HG03045 (cell line): ENCODE measurements around the gene SP7.

Experiments
- ATAC-seq: cut with Tn5 transposase; IDR thresholded peaks from one replicate; pipeline ENCODE4 v1.9.1; 2021; ENCODE audit warnings: mild to moderate bottlenecking, moderate library complexity; ENCODE audit not compliant: unreplicated experiment

Gene SP7

DNA sequence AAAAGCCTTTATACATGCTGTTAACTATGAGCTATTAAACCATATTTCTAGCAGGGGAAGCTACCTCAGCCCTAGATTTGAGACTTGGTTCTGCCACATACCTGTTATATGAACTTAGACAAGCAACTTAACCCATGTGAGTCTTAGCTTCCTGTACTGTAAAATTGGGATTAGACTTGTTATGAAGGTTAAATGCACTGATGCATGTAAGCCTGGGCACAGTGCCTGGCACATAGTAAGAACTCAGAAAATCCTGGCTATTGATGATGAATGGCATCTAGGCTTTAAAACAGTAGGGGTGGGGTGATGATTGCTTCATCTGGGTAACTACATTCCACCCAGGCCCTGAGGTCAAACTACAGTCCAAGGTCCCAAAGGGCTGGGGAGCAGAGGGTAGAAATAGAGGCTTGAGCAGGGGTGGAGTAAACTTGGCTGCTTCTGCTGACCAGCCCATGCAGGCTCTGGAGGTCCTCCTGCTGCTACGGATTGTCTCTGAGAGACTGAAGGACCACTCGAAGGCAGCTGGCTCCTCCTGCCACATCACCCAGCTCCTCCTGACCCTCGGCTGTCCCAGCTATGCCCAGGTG, 56.8 kb downstream of the SP7 start:
- no peak for ATAC-seq

DNA sequence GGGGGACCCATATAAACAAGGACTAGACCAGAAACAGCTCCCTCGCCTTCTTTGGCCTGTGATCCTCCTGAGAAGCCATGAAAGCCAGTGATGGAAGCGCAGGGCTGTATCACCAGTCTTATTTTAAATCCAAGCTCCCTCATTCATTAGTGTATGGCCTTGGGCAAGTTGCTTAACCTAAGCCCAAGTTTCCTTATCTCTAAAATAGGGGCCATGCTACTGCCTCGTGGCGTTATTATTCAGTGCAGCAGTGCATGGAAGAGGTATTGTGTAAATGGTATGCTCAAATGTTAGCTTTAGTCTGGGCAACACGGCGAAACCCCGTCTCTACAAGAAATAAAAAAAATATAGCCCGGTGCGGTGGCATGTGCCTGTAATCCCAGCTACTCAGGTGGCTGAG, 58.2 kb downstream of the SP7 start:
- ATAC-seq, result no peak
